ENCODE data around the gene CCDC137. TPM values are rescaled to one million over a fixed set of nuclear protein-coding genes. Genes with fewer than 3 reads are reported as not detected.

Gene CCDC137
- total and polyA plus RNA-seq, 2 donors (not counting 1 experiment from before 2014, with no cell fraction given), result 6.9 to 9.8 TPM

DNA sequence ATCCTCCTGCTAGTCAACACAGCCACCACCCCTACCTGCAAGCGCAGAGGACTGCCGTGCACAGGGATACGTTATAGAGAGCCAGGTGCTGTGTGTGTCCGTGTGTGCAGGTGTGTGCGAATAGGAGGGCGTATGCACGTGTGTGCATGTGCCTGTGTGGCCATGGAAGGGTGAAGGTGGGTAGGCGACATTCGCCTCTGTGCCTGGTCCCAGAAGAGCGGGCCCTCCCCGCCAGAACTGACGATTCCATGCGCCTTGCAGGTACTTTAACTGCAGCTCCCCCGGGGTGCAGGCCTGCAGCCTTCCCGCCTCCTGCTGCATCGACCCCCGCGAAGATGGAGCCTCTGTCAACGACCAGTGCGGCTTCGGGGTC lies 18.9 kb upstream of the CCDC137 start:
- no peak overlapping the region for H3K9ac ChIP-seq (ENCODE audit: insufficient read depth, low read length)
- peaks cover 22% of the 10 kb centered on the region for H3K27me3 ChIP-seq (ENCODE audit: control insufficient read depth, insufficient read depth, low read length)
- no peak for DNase-seq (ENCODE audit: low read depth in 2 of 2)
- H3K79me2 ChIP-seq (ENCODE audit: control insufficient read depth, insufficient read depth, low read length), result no peaks in the 10 kb centered on the region
- H3K4me2 ChIP-seq (ENCODE audit: extremely low read depth, insufficient read depth, low read length), result peak overlapping the region; percentile 25
- H3K4me1 ChIP-seq (ENCODE audit: control insufficient read depth, extremely low read depth, insufficient read depth, low read length), result peaks cover 5% of the 10 kb centered on the region
- peak; percentile 72 for TF ChIP-seq EZH2 (IDR thresholded peaks at IDR 0.05; ENCODE audit: low read length, missing control alignments)
- TF ChIP-seq, protein P1, sequence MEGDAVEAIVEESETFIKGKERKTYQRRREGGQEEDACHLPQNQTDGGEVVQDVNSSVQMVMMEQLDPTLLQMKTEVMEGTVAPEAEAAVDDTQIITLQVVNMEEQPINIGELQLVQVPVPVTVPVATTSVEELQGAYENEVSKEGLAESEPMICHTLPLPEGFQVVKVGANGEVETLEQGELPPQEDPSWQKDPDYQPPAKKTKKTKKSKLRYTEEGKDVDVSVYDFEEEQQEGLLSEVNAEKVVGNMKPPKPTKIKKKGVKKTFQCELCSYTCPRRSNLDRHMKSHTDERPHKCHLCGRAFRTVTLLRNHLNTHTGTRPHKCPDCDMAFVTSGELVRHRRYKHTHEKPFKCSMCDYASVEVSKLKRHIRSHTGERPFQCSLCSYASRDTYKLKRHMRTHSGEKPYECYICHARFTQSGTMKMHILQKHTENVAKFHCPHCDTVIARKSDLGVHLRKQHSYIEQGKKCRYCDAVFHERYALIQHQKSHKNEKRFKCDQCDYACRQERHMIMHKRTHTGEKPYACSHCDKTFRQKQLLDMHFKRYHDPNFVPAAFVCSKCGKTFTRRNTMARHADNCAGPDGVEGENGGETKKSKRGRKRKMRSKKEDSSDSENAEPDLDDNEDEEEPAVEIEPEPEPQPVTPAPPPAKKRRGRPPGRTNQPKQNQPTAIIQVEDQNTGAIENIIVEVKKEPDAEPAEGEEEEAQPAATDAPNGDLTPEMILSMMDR (conservative IDR thresholded peaks at IDR 0.05 in 1 of 2, IDR thresholded peaks at IDR 0.05 in 1 of 2; ENCODE audit: low read depth in 1 of 2, low read length in 2 of 2), result no peak
- H3K9me3 ChIP-seq (ENCODE audit: control insufficient read depth, insufficient read depth, low read depth, low read length), result no peaks in the 10 kb centered on the region
- H2AFZ ChIP-seq (ENCODE audit: low read length), result no peak overlapping the region
- no peak overlapping the region for H3K27ac ChIP-seq (ENCODE audit: insufficient read depth, low read length)
- no peaks in the 10 kb centered on the region for H4K20me1 ChIP-seq (ENCODE audit: control insufficient read depth, extremely low read depth, insufficient read depth, low read length)
- H3K36me3 ChIP-seq (ENCODE audit: control insufficient read depth, insufficient read depth, low read length), result no peaks in the 10 kb centered on the region
- no peak overlapping the region for H3K4me3 ChIP-seq (replicated peaks in 1 of 4; ENCODE audit: control extremely low read depth in 1 of 4, insufficient read depth in 1 of 4, low read depth in 3 of 4, low read length in 4 of 4)

DNA sequence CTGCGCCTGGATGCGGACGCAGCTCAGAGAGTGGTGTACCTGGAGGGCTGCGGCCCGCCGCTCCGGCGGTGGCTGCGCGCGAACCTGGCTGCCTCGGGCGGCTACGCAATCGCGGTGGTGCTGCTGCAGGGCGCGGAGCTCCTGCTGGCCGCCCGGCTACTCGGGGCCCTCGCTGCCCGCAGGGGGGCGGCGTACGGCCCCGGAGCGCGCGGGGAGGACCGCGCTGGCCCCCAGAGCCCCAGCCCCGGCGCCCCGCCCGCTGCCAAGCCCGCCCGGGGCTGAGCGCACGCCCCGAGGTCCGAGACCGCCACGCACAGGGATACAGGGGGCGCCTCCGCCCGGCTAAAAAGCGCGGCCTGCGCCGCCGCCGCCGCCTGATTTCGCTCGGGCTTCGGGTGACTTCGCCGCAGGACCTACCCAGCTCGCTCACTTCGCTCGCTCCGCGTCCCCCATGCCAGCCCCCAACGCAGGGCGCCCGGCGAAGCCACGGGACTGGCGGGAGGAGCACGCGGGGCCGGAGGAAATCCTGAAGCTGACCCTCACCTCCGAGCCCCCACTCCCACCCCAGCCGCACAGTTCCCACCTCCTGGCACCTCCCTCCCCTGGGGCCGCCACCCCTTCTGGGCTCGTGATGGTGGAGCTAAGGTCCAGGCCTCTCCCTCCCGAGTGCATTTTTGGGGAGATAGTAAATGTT lies 18.4 kb upstream of the CCDC137 start:
- no peak for DNase-seq (ENCODE audit: low read depth in 2 of 2)
- H3K27me3 ChIP-seq (ENCODE audit: control insufficient read depth, insufficient read depth, low read length), result peaks cover 22% of the 10 kb centered on the region
- H3K4me1 ChIP-seq (ENCODE audit: control insufficient read depth, extremely low read depth, insufficient read depth, low read length), result peaks cover 5% of the 10 kb centered on the region
- H3K4me2 ChIP-seq (ENCODE audit: extremely low read depth, insufficient read depth, low read length), result peak overlapping the region; percentile 44
- no peaks in the 10 kb centered on the region for H4K20me1 ChIP-seq (ENCODE audit: control insufficient read depth, extremely low read depth, insufficient read depth, low read length)
- no peaks in the 10 kb centered on the region for H3K9me3 ChIP-seq (ENCODE audit: control insufficient read depth, insufficient read depth, low read depth, low read length)
- H2AFZ ChIP-seq (ENCODE audit: low read length), result no peak overlapping the region
- H3K4me3 ChIP-seq (replicated peaks in 1 of 4; ENCODE audit: control extremely low read depth in 1 of 4, insufficient read depth in 1 of 4, low read depth in 3 of 4, low read length in 4 of 4), result peak overlapping the region in 1 of 4 experiments; percentile 20
- no peaks in the 10 kb centered on the region for H3K36me3 ChIP-seq (ENCODE audit: control insufficient read depth, insufficient read depth, low read length)
- no peaks in the 10 kb centered on the region for H3K79me2 ChIP-seq (ENCODE audit: control insufficient read depth, insufficient read depth, low read length)
- TF ChIP-seq EZH2 (IDR thresholded peaks at IDR 0.05; ENCODE audit: low read length, missing control alignments), result peak; percentile 52
- TF ChIP-seq, protein P1 (conservative IDR thresholded peaks at IDR 0.05 in 1 of 2, IDR thresholded peaks at IDR 0.05 in 1 of 2; ENCODE audit: low read depth in 1 of 2, low read length in 2 of 2), result no peak
- H3K9ac ChIP-seq (ENCODE audit: insufficient read depth, low read length), result no peak overlapping the region
- no peak overlapping the region for H3K27ac ChIP-seq (ENCODE audit: insufficient read depth, low read length)

DNA sequence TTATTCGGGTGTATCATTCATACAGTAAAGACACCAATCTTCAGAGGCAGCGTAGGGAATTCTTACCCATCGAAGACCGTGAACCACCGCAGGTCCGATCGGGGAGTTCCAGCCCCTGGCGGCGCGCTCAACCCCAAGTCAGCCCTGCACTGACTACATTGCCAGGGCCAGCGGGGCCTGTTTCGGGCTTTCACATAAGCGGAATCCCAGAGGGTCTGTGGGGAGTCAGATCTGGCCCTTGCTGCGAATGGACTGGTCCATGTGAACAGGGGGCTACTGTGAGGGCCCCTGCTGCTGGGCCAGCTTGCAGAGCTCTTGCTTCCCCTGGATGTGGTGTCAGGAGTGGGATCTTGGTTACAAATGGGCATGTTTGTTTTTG lies 17.8 kb upstream of the CCDC137 start:
- TF ChIP-seq EZH2 (IDR thresholded peaks at IDR 0.05; ENCODE audit: low read length, missing control alignments), result peak; percentile 11
- TF ChIP-seq, protein P1 (conservative IDR thresholded peaks at IDR 0.05 in 1 of 2, IDR thresholded peaks at IDR 0.05 in 1 of 2; ENCODE audit: low read depth in 1 of 2, low read length in 2 of 2), result no peak
- H3K9ac ChIP-seq (ENCODE audit: insufficient read depth, low read length), result no peak overlapping the region
- peaks cover 22% of the 10 kb centered on the region for H3K27me3 ChIP-seq (ENCODE audit: control insufficient read depth, insufficient read depth, low read length)
- no peaks in the 10 kb centered on the region for H4K20me1 ChIP-seq (ENCODE audit: control insufficient read depth, extremely low read depth, insufficient read depth, low read length)
- DNase-seq (ENCODE audit: low read depth in 2 of 2), result no peak
- H3K4me2 ChIP-seq (ENCODE audit: extremely low read depth, insufficient read depth, low read length), result no peak overlapping the region
- H2AFZ ChIP-seq (ENCODE audit: low read length), result no peak overlapping the region
- no peaks in the 10 kb centered on the region for H3K36me3 ChIP-seq (ENCODE audit: control insufficient read depth, insufficient read depth, low read length)
- no peaks in the 10 kb centered on the region for H3K79me2 ChIP-seq (ENCODE audit: control insufficient read depth, insufficient read depth, low read length)
- H3K9me3 ChIP-seq (ENCODE audit: control insufficient read depth, insufficient read depth, low read depth, low read length), result no peaks in the 10 kb centered on the region
- H3K4me1 ChIP-seq (ENCODE audit: control insufficient read depth, extremely low read depth, insufficient read depth, low read length), result peaks cover 5% of the 10 kb centered on the region
- no peak overlapping the region for H3K27ac ChIP-seq (ENCODE audit: insufficient read depth, low read length)
- H3K4me3 ChIP-seq (replicated peaks in 1 of 4; ENCODE audit: control extremely low read depth in 1 of 4, insufficient read depth in 1 of 4, low read depth in 3 of 4, low read length in 4 of 4), result no peak overlapping the region
